T follicular helper cell (primary cell): ENCODE results near the gene CARD11.

Experiments
- DNase-seq: peaks from one replicate; pipeline ENCODE4 v3.0.0-alpha.2; 2020; ENCODE audit warnings: low read depth

Gene CARD11

DNA sequence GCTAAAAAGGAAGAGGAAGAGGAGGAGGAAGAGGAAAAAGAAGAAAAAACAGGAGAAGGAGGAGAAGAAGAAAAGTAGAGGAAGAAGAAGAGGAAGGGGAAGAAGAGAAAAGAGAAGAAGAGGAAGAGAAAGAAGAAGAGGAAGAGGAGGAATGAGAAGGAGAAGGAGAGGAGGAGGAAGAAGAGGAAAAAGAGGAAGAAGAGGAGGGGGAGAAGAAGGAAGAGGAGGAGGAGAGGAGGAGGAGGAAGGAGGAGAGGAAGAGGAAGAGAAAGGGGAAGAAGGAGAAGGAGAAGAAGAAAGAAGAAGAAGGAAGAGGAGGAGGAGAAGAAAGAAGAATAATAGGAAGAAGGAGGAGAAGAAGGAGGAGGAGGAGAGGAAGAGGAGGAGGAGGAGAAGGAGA lies 103.2 kb downstream of the CARD11 start:
- no peak for DNase-seq

DNA sequence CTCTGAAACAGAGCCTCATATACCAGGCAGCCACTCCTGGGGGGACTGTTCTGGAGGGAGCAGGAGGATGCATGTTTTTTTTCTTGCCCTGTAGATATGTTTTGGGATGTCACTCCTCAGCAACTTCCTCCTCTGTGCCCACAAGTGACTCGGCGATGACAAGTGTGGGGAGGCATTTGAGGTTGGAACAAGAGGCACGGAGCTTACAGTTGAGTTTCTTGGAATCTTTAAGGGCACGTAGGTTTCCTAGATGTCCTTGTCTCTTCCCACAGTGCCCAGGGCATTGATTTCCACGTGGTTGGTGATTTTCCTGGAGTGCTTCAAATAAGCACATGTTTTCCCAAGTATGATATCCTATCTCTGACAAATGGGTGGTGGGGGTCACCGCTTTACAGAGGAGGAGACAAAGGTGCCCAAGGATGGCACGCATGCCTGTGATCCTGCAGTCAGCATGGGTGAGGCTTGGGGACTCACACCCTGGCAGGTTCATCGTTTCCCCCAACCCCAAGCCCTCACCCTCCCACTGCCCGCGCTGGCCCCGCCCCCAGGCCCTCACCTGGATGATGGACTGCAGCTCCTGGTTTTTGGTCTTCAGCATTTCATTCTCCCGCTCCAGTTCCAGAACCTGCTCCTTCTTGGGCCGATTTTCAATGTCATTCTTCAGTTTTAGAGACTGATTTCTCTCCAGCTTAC lies 104.3 kb downstream of the CARD11 start:
- no peak for DNase-seq

DNA sequence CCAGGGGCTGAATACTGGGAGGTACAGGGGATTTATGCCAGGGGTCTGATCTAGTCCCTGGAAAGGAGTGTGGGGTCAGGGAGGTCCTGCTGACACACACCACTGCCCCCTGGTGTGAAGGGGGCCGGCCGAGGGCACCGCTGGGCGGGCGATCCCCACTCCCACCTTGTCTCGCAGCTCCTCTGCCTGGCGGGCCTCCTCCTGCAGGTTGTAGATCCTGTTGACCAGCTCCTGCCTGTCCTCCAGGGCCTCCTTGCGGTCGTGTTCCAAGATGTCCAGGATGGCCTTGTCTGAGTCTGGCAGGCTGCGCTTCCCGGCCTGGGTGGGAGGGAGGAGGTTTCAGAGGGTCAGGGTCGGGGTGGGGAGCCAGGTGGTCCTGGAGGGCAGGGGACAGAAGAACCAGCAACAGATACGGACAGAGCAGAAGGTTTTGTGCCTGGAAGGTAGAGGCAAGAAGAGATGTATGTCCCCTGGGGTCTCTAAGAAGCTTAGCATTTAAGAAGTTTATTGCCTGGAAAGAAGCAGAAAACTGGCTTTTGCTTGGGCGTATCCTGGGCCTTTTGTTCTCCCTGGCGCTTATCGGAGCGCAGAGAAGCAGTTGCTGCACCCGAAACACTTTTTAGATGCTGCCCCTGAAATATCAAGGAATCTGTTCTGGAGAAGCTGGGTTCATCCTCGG lies 105.0 kb downstream of the CARD11 start:
- DNase-seq: no peak

DNA sequence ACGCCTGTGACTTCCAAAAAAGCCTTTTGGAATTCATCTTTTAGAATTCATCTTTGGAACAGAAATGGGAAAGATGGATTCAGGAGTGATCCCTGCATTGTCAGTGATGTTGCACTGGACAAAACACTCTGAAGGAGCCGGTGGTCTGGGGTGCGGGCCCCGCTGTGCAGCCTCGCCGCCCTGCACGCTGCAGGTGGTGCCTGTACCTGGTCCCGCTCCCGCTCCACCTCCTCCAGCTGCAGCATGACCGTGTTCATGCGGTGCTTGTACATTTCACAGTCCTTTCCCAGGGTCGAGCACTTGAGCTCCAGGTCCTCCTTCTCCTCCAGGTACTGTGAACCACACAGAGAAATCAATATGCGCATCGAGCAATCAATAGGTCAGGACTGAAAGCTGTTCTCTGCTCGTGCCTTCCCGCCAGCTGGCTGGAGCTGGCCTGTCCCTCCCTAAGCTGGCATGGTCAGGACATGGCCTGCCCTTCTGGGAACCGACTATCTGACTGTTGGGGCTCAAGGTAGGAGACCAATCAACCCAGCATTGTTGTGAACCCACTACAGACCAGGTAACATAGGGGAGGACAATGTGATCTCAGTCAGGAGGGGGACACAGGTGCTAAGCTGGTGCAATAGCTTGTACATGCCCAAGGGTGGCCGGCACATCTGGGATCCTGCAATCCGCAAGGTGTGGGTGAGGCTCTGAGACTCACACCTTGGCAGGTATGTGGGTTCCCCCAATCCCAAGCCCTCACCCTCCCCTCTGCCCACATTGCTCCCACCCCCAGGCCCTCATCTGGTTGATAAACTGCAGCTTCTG lies 105.8 kb downstream of the CARD11 start:
- DNase-seq: no peak

DNA sequence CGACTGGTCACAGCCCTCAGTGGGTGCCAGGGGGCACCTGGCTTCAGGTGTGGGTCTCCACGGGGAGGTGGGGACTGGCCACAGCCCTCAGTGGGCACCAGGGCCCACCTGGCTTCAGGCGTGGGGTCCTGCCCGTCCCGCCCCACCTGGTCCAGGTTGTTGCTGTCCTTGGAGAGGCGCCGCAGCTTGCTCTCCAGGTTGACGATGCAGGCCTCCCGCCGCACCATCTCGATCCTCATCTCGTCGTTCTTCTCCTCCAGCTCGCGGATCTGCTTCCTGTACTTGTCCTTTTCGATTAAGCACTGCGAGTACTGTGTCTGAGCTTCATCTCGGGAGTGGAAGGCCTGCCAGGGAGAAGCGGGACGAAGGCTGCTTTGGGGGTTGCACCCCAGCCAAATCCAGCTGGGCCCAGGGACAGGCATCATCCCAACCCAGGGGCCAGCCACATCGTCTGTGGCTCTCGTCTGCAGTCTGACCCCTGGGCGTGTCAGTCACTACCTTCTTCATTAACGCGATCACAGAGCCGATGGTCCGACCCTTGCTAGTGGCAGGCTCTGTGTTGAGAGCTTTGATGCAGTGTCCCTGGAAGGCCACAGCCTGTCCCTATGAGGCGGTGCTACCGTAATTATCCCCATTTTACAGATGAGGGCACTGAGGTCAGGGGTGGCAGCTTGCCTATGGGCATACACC lies 106.6 kb downstream of the CARD11 start:
- no peak for DNase-seq

DNA sequence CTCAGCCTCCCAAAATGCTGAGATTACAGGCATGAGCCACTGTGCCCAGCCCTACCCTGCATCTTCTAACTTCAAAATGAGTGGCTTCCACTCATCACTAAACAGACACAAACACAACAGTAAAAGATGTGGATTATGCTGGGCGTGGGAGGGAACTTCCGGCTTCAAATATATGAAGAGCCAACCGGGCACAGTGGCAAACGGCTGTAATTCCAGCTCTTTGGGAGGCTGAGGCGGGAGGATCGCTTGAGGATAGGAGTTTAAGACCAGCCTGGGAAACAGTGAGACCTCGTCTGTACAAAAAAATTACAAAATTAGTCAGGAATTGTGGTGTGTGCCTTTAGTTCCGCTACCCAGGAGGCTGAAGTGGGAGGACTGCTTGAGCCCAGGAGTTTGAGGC lies 107.4 kb downstream of the CARD11 start:
- no peak for DNase-seq

DNA sequence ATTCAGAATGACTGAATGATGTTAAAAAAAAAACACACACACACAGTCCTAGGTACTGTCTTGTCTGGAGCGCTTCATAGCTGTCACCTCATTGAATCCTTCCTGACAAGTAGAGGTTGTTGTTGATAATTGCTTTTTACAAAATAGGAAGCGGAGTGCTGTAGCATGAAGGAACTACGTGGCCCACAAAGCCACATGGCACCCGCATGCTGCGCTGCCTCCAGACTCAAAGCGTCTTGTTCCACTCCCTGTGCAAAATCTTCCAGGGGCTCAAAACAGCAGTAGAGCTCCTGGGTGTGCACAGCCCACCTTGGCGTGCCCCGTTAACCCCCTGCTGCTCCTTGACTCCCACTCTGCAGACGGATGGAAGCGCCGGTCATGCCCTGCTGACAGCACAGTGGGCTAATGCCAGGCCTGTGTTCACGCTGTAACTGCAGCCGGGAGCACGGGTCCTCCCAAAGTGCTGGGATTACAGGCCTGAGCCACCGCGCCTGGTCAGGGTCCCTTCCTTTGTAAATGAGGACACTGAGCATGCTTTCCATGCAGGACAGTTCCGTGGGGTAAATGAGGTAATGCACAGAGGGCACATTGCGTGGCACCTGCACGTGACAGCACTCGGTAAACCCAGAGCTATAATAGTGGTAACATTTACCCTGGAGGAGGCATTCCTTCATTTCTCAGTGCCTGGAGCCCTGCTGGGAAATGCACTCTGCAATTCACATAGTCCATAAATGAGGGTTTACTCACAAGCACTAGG lies 108.5 kb downstream of the CARD11 start:
- DNase-seq: no peak

DNA sequence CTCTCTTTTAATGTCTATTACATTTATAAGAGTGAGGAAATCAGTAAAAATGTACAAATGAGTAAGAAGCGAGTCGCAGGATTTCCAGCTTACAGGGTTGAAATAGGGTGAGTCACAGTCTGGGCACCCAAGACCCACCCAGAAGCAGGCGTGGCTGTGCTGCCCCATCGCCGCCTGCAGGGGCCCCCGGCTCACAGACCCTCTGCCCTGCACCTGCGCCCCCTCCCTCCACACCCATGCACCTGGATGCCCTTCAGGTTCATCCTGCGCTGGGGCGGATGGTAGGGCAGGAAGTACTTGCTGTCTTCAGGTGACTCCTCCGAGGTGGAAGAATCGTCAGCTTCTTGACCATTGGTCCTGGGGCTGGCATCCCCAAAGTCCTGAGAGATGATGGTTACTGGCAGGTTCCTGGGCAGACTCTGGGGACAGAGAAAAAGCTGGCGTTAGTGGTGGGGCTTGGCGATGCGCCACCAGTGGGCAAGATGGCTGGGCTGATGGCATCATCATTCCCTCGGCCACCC lies 109.4 kb downstream of the CARD11 start:
- DNase-seq: no peak

DNA sequence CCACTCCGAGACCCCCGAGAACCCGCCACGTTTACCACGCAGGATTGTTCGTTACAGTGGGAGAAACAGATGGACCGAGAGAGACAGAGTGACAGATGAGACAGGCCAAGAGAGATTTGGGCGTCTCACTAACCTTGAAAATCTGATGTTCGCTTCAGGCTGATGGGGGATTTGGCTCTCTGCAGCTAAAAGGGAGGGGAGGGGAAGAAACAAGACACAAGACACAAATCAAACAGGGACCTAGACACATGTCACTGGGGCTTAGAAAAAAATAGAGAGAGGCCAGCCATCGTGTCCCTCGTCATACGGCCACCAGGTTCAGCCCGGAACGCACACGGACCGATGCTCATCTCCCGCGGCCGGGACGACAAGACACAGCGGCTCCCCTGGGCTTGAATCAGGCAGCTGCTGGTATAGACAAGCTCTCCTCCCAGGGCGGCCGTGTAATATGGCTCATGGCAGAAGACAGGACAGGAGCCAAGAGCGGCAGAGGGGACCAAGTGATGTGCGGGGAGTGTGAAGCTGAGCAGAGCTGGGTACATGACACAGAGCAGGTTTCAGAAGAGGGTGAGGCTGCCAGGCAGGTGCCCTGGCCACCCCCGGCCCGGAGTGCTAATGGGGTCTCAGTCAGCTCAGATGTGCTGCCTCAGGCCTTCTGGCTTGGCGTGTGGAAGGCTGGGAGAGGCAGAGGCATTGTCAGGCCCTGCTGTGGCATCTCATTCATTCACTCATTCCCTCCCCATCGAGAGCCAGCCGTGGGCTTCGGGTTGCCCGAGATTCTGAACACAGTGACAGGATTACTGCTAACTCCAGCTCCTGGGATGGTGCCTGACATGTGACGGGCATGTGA lies 111.0 kb downstream of the CARD11 start:
- DNase-seq: no peak

DNA sequence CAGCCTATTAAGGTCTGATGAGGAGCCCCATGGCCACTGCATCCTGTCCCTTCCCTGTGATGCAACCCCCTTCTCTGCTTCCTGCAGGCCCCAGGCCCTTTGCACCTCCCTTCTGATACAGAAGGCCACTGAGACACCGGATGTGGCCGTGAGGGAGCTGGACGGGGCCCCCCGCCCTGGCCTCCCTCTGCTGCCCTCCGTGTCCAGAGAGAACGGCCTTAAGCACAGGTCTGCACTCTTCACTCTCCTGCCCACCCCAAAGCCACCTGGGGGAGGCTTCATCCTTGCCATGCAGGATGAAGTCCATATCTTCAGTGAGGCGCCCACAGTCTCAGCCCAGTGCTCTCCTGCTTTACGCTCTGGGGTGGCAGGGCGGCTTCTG lies 112.6 kb downstream of the CARD11 start:
- DNase-seq: no peak

DNA sequence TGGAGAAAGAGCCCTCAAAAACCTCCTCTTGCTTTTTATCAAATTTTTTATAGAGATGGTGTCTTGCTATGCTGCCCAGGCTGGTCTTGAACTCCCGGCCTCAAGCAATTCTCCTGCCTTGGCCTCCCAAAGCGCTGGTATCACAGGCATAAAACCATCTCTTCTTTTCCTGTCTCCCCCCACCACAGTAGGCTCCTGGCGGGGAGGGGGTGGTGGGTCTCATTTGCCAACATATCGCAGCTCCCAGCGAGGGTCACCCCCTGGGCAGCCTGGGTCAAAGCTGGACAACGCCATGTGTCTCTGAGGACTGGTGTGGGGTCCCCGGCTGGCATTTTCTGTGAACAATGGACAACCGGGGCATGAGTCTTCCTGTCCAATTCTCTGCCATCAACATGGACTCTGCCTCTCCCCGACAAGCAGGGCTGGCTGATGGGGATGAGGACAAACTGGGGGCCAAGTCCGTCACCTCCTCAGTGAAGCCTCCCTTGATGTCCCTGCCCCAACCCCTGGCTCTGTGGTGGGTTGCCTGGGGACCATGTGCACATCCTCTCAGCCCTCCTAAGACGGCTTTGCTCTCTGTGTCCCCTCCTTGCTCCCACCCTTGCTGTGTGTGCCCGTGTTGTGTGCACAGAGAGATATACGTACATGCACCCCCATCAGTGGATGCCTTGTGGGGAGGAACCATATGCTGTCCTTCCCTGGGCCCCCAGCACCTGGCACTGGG lies 113.2 kb downstream of the CARD11 start:
- DNase-seq: no peak

DNA sequence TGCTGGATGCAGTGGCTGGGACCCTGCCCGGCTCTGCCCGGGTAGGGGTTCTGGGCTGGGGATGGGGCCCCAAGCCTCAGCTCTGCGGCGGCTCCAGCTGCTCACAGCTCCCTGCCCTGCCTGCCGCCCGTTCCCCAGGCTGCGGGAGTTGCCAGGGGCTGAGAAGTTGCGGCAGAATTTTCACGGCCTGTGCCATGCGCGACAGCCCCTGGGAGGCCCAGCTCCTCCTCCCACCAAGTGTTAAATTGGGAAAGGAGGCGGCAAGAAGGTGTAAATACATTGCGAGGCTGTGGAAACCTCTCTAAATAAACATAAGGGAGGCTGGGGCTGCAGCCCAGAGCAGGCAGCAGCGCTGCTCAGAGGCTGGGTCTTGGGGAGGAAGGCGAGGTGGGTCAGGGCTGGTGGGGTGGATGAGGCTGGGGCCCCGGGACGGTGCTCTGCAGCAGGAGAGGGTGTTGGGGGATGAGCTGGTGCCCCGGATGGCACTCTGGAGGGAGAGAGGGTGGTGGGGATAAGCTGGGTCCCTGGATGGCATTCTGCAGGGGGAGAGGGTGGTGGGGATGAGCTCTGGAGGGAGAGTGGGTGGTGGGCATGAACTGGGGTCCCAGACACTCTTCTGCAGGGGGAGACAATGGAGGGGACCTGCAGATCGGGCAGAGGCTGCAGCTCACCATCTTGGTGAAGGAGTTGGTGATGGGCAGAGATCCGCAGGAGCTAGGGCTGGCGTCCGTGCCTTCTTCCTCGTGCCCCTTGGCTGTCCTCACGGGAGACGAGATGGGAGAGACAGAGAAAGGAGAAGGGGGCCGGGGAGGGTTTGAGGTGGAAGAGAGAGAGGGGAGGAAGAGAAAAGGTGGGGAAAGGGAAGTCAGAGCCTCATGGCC lies 114.1 kb downstream of the CARD11 start:
- no peak for DNase-seq

DNA sequence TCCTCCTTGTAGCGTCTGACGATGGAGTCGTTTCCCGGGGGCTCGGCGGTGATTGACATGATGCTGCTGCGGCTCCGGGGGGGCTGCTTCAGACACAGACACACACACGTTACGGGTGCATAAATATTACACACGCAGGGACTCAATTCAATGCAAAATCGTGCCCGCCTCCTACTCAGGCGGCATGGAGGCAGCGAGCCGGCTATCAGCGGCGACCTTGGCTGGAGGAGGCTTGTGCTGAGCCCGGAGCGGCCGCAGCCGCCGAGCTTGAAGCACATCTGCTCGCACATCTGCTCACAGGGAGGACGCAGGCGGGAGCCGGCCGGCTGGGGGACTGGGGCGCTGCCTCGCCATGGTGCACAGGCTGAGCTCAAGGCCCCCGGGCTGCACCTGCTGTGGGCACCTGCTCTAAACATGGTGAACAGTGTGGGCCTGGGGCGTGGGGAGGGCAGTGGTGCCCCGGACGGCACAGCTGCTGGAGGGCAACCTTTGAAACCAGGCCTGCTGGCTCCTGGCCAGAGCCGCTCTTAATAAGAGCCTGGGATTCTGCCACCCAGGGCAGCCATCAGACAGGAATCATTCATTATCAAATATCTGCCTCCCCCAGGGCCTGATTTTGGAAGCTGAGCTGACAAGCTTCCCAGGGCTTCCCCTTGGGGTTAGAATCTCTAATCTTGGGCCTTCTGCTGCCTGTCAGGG lies 114.9 kb downstream of the CARD11 start:
- no peak for DNase-seq

DNA sequence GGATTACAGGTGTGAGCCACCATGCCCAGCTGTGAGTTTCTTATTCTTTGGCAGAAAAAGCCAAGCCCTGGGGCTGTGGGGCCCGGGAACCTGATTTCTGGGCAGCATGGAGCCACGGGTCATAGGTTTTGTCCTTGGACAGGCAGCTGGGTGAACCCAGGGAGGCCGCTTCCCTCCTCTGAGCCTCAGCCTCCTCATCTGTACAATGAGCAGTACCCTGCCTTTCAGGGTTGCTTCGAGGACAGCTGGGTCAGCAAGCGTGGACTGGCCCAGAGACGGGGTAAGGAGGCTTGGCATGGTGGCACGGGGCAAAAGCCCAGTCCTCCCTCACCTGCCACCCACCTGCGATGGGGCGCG lies 115.4 kb downstream of the CARD11 start:
- DNase-seq: no peak

DNA sequence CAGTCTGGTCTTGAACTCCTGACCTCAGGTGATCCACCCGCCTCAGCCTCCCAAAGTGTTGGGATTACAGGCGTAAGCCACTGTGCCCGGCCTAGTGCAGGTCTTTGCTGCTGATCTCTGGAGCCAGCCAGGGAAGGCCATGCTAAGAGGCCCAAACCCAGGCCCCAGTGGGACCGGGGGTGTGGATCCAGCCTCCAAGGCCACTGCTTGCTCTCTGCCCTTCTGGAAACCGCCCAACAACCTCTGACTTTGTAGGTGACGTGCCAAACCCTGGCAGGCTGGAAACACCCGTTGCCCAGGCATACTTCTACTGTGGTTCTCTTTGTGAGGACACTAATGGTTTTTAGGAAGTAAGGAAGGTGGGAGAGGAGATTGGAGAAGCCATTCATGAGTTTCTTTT lies 116.1 kb downstream of the CARD11 start:
- no peak for DNase-seq

DNA sequence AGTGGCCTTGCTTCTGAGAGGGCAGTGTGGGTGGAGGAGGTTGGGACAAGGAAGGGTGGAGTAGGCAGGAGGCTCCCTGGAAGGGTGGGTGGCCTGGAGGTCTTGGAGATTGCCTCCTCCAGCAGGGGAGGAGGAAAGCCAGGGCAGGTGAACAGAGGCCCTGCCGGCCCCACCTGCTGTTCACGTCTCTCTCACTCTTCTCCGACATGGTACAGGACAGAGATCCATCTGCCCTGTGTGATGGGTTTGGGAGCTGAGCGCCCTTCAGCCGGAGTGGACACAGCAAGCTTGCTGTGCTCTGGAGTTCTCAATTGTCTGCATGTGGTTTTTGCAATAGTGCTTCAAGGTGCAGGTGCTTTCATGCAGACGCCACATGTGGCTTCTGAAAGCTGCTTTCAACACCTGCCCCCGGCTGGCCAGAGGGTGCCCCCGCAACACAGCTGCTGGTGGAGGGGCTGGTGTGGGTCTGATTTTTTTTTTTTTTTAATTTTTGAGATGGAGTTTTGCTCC lies 116.7 kb downstream of the CARD11 start:
- DNase-seq: no peak

DNA sequence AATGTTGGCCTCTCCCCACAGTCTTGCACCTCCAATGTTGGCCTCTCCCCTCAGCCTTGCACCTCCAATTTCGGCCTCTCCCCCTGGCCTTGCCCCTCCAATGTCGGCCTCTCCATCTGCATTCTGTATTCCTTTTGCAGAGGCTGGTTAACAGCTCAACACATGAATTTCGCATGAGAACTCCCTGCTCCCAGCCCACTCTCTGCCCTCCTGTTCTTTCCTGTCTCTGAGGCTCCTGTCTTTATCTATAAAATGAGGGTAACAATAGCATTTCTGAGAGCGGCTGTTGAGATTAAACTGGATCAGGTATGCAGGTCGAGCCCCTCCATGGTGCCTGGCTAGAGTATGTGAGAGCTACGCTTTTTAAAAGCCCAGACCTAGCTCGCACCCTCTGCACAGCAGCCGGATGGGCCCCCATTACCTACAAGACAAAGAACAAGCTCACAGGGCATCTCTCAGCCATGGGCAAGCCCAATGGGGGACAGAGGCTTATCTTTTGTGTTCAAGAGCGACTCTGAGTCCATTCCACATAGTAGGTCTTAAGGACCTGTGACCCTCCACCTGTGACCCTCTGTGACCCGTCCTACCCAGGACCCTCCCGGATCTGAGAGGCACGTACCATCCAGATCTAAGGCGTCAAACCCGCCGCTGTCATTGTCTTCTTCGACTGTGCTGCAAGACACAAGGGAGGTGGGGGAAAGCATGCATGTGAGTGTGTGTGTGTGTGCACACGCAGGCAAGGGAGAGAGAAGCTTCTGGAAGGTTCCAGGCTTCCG lies 117.4 kb downstream of the CARD11 start:
- no peak for DNase-seq
